ENCODE data around the gene ECE2. TPM values are rescaled to one million over a fixed set of nuclear protein-coding genes. Genes with fewer than 3 reads are reported as not detected.

The ECE2 gene
- total RNA-seq (not detected), total RNA-seq (0 to 0.20 (median 0) reads per million in 172 experiments)
- not detected for polyA plus RNA-seq (2013, experiment 1 of 2)
- polyA plus RNA-seq (2013, experiment 2 of 2) = not detected

- intact Hi-C loops (cut with DNase I, micrococcal nuclease) = no loop called here
- TF ChIP-seq CTCF (IDR thresholded peaks at IDR 0.05) = no peak
- H3K9me3 Mint-ChIP-seq = no peaks in the 10 kb centered on the region
- POLR2A ChIA-PET = no interaction called here
- ATAC-seq (ENCODE audit: poor library complexity) = no peak
- Histone ChIP-seq H3K4me3 (ENCODE audit: low read length) (no peak within 1 kb of the TSS), H3K27ac (ENCODE audit: low read depth in 1 of 2, low read length in 2 of 2) (no peak within 1 kb of the TSS), H3K36me3 (ENCODE audit: insufficient read depth, low read length) (no peaks in the 10 kb centered on the region), H3K27me3 (ENCODE audit: control insufficient read depth in 1 of 2, insufficient read depth in 2 of 2, low read length in 2 of 2) (peaks cover 30 to 34% of the 10 kb centered on the region in 2 experiments), H3K9me3 (ENCODE audit: control insufficient read depth in 1 of 2, insufficient read depth in 1 of 2, low read length in 2 of 2) (peaks cover 0 to 7% of the 10 kb centered on the region in 2 experiments), H3K4me1 (ENCODE audit: insufficient read depth, low read length) (peaks cover 4% of the 10 kb centered on the region)
- CTCF ChIA-PET = no interaction called here
- H3K27me3 Mint-ChIP-seq = peaks cover 65% of the 10 kb centered on the region
- H3K4me1 Mint-ChIP-seq (ENCODE audit: low read depth) = peaks cover 5% of the 10 kb centered on the region
- no peaks in the 10 kb centered on the region for H3K36me3 Mint-ChIP-seq (ENCODE audit: low read depth)
- H3K27ac Mint-ChIP-seq = no peak within 1 kb of the TSS
- DNase-seq = no peak
- H3K4me3 Mint-ChIP-seq = no peak within 1 kb of the TSS
Measured at GRCh38 chr3:184275961-184276910, at the start of gene ECE2. Gene ECE2, plus strand, starts transcription at chr3:184276022. Its CDS starts 132 bp downstream, at chr3:184276154.

GRCh38 chr3:184227481-184227935, 48.3 kb upstream of the ECE2 start:
- no peak overlapping the region for H3K27ac ChIP-seq (ENCODE audit: low read depth in 1 of 2, low read length in 2 of 2)
- no peak overlapping the region for H3K4me3 Mint-ChIP-seq
- no peak overlapping the region for H3K27ac Mint-ChIP-seq

More at GRCh38 chr3:184227481-184227935, 48.3 kb upstream of the ECE2 start:
- H3K4me1 Mint-ChIP-seq (ENCODE audit: low read depth) = peaks cover 14% of the 10 kb centered on the region
- H3K4me3 ChIP-seq (ENCODE audit: low read length) = no peak overlapping the region
- no peaks in the 10 kb centered on the region for H3K36me3 Mint-ChIP-seq (ENCODE audit: low read depth)
- ChIA-PET POLR2A (interaction anchor here (1.1 to 2.0 kb wide), 2 partner anchors 23 to 90 kb away, joined by 3 to 7 read pairs; no protein-coding TSS in a partner anchor), CTCF (interaction anchor here (0.6 to 3.6 kb wide), 24 partner anchors 9 to 343 kb away, joined by 3 to 21 read pairs (median 4); partner anchors contain the start of genes ABCF3, ALG3, CAMK2N2 and EEF1AKMT4)
- no peaks in the 10 kb centered on the region for H3K36me3 ChIP-seq (ENCODE audit: insufficient read depth, low read length)
- H3K4me1 ChIP-seq (ENCODE audit: insufficient read depth, low read length) = peaks cover 24% of the 10 kb centered on the region
- peak; percentile 22 to 78 (median 42) for DNase-seq
- ATAC-seq (ENCODE audit: poor library complexity) = peak; percentile 42
- peak; percentile 84 for TF ChIP-seq CTCF (IDR thresholded peaks at IDR 0.05)
- intact Hi-C loops (cut with DNase I, micrococcal nuclease) = loop anchor here (1.0 to 5.0 kb wide), 4 partner anchors 23 to 317 kb away; no protein-coding TSS in a partner anchor
- H3K9me3 Mint-ChIP-seq = no peaks in the 10 kb centered on the region
- H3K27me3 ChIP-seq (ENCODE audit: control insufficient read depth in 1 of 2, insufficient read depth in 2 of 2, low read length in 2 of 2) = peaks cover 42 to 44% of the 10 kb centered on the region in 2 experiments
- peaks cover 0 to 5% of the 10 kb centered on the region in 2 experiments for H3K9me3 ChIP-seq (ENCODE audit: control insufficient read depth in 1 of 2, insufficient read depth in 1 of 2, low read length in 2 of 2)
- peaks cover 74% of the 10 kb centered on the region for H3K27me3 Mint-ChIP-seq
